ENCODE results near the gene BGN.

- TF ChIP-seq POLR2A (IDR thresholded peaks at IDR 0.05) (no peak), CTCF (IDR thresholded peaks at IDR 0.05) (no peak)
These were observed 6.8 kb downstream of the BGN start for GRCh38 chrX:153501530-153501929.

All from stomach (tissue), 4 donors.